Hepatocyte (in vitro differentiated cells): Measurements from ENCODE around the gene CRMP1.

Experiments
- CTCF ChIP-seq: fragments of 200-600 bp; sonication (generic); IDR thresholded peaks from 2 replicates; pipeline ENCODE4 v1.5.1; 2016; ENCODE audit warnings: antibody characterized with exemption, mild to moderate bottlenecking; ENCODE audit not compliant: poor library complexity
- EZH2 ChIP-seq: fragments of 200-600 bp; sonication (generic); IDR thresholded peaks from 2 replicates; pipeline ENCODE4 v1.6.1; 2016; ENCODE audit warnings: antibody characterized with exemption, mild to moderate bottlenecking, borderline replicate concordance
- EZH2phosphoT487 ChIP-seq: fragments of 200-600 bp; sonication (generic); IDR thresholded peaks from one replicate; pipeline ENCODE4 v1.6.1; 2018; ENCODE audit warnings: antibody characterized with exemption, mild to moderate bottlenecking, low read depth, moderate library complexity; ENCODE audit not compliant: unreplicated experiment, severe bottlenecking

- TF ChIP-seq CTCF, result no peak
- TF ChIP-seq EZH2, result no peak
- no peak for TF ChIP-seq EZH2phosphoT487
These were observed 38.0 kb upstream of the CRMP1 start for GRCh38 chr4:5930876-5931275.
